Activated CD4-positive, CD25-positive, alpha-beta regulatory T cell treated with anti-CD3 and anti-CD28 coated beads, Interleukin-2, amount 50 U/mL, for 24 hours (primary cell): ENCODE measurements around the gene RIGI.
"Not testable (repeated sequence)": the region's sequence is repeated elsewhere in the genome, so short reads cannot be mapped to it uniquely, and the experiment has no call there.

Source experiments
- ATAC-seq, 2 donors: fragments of 150-1000 bp; cut with Tn5 transposase; one replicate each; pipeline ENCODE4 v1.10.0; 2021; ENCODE audit warnings: mild to moderate bottlenecking in 1 of 2, moderate library complexity in 1 of 2

Gene RIGI

DNA sequence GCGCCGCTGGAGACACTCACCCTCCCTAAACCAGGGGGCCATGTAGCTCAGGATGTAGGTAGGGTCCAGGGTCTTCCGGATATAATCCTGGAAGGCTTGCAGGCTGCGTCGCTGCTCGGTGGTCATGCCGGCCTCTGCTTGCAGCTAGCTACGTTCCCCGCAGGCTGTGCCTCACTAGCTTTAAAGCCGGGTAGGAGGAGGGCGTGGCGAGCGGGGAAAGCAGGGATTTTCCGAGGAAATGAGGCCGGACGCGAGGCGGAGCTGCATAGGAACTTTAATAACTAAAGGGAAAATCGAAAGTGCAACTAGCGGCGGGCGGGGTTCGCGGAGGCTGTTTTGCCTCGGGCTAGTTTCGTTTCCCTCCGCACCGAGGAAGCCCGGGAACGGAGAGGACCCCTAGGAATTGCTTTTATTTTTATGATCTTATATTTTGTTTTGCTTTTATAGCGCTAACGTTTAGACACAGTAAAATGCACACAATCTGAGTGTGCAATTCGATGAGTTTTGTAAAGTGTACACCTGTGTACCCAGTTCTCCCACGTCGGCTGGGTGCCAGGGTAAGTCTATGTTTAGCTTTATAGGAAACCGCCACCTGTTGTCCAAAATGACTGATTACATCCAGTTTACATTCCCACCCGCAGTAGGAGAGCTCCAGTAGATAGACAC, at the start of gene RIGI:
Gene RIGI, minus strand, starts transcription at position 156 of the 666 bp plus-strand sequence. Its CDS starts 30 bp downstream, at position 126.
- peak; percentile 66 to 74 for ATAC-seq

DNA sequence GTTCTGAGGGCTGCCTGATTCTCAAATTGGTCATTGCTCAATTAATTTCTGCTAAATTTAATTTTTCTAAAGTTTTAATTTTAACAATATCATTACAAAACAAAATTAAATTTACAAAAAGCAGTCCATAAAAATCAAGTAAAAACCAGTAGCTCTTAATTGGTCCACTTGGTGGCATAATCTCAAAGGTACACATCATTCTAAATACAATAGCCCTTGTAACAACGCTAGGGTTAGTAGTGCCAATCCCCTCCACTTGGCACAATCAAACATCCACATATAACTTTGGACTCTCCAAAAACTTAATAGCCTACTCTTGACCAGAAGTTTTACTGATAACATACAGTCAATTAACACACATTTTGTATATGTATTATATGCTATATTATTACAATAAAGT, 48.9 kb upstream of the RIGI start:
- no peak for ATAC-seq

- no peak for ATAC-seq
Measured at GRCh38 chr9:32573821-32574220, 47.8 kb upstream of the RIGI start.

DNA sequence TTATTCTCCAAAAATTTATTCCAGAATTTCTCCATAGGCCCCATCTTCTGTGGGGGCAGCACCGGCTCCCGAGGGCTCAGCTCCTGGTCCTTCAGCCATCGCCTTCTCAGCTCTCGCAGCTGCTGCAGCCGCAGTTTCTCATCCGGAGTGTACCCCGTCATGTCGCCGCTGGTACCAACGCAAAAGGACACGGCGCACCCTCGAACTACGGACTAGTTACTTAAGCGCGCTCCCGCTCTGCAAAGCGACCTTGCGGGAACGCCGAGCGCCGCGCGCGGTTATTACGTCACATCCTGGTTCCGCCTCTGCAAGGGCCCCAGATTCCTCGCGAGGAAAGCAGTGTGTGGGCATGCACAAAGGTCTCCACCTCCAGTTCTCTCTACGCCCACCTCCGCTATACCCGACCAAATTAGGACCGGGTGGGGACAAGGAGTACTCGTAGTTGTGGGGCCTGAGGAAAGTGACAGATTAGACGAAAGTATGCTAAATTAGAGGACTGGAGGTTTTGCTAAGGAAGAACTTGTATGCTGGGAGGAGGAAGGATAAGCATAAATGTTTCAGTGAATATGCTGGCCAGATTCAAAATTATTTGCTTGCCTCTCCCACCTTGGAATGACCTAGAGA, 47.0 kb upstream of the RIGI start, which contains the start of gene NDUFB6:
Gene NDUFB6, minus strand, starts transcription at position 260 of the 624 bp plus-strand sequence. Its CDS starts 99 bp downstream, at position 161.
- peak; percentile 82 for ATAC-seq

DNA sequence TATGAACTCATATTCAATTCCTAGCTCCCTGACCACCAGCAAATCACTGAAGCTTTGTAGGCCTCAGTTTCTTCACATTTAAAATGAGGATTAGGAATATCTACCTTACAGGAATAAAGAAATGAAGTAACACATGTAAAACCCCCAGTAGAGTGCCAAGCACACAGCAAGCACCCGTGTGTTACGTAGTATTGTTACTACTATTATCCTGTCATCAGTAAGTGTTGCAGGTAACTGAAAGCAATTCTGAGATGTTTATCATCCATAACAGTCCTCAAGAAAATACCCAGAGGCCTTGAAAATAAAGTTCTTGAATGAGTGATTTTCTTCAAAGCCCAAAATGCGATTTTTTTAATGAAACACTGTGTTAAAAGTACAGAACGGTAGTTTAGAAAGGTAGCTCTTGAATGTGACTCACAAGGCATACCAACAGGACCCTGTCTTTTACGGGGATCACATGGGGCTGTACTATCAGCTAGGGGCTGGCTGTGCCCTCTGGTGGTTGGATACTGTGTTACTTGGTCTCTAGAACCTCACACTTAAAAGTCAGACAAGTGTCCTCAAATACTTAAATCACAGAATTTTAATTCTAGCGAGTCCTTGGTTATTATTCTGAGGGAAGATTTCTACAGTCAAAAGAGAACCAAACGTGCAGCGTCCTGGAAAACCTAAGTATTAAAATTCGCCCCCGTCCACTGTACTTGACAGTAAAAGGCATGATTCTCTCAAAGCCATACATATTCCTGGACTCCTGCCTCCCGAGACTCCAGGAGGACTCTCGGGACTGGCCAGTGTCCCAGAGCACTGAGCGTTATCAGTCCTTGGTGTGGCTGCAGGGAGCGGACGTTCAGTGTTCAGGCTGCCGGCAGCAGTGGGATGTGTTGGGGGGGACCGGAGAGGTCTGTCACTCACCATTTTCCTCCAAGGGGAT, 46.2 kb upstream of the RIGI start:
- peak; percentile 92 for ATAC-seq

GRCh38 chr9:32570262-32570661, 44.3 kb upstream of the RIGI start:
- ATAC-seq: no peak

DNA sequence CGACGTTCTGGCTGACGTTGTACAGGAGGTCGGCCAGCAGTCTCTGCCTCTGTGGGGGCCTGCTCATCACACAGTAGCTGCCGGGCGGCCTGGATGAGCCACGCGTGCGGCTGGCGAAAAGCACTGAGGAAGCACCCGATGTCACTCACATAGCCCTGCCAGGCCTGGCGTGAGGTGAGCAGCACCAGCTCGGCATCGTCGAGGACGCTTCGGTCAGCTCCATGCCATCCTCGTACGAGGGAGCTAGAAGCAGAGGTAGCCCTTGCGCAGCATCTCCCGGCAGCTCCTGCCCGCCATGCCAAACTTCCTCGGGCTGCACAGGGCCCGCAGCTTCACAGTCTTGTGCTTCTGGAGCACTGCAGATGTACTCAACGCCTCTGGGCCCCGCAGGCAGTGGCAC, 40.8 kb upstream of the RIGI start:
- ATAC-seq: no peak

GRCh38 chr9:32565967-32566366, 40.0 kb upstream of the RIGI start:
- ATAC-seq: no peak

DNA sequence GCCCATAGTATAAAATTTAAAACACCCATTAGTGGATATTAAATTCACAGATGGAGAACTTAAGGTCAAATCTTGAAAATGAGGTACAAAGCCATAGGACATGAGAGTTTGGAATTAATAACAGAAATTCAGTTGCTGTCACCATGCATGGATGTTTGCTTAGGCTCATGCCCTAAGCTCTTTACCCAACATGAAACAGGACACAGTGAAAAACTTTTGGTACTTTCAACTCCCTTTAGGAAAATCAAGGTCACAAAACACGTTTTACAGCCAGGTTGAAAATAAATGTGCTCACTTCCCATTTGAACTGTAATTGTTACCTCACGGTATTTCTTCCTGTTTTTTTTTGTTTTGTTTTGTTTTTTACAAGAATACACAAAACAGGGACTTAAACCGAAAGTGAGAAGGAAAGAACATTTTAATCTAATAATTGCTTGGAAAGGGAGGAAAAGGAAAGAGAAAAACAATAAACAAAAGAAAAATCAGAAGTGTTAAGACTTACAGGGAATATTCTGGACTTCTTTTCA, 32.5 kb upstream of the RIGI start:
- ATAC-seq: no peak

DNA sequence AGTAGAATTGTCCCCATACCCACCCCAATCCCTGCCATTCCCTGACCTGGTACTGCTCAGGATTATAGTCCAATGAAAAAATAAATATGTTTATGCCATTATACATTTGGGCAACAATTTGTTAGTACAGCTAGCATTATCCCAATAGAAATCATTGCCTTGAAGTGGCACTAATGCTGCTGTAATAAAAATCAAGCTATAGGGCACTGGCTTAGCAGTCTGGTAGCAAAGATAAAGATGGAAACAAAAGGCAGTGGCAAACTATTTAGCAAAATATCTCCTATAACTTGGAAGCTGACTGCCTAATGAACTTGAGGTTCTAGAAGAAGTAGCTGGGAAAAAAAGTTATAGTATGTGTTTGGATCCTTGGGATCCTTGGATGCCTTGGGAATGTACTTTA, 28.6 kb upstream of the RIGI start:
- no peak for ATAC-seq

DNA sequence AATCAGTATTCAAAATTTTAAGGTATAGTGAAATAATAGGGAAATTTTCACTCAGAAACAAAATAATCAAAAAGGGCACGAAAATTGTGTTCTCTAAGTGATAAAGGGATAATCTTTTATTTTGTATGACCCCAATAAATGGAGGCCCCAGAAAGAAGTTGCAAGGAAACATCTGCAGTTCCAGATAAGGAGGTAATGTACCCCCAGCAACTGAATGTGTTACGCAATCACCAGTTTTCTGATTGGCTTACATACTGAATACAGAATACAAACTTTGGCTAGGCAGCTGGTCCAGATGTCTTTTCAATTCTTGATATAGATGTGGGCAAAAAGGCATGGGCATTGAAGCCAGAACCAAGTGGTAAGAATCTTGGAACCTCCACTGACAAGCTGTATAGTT, 28.1 kb upstream of the RIGI start:
- no peak for ATAC-seq

- peak; percentile 77 for ATAC-seq
Measured at GRCh38 chr9:32552172-32552872, 26.3 kb upstream of the RIGI start, which contains the start of the genes SMIM27 and TOPORS. Gene SMIM27 (plus strand): TSS chr9:32552327. CDS start chr9:32552435, 108 bp downstream. Gene TOPORS (minus strand): TSS chr9:32552586. CDS start chr9:32552436, 150 bp downstream.

DNA sequence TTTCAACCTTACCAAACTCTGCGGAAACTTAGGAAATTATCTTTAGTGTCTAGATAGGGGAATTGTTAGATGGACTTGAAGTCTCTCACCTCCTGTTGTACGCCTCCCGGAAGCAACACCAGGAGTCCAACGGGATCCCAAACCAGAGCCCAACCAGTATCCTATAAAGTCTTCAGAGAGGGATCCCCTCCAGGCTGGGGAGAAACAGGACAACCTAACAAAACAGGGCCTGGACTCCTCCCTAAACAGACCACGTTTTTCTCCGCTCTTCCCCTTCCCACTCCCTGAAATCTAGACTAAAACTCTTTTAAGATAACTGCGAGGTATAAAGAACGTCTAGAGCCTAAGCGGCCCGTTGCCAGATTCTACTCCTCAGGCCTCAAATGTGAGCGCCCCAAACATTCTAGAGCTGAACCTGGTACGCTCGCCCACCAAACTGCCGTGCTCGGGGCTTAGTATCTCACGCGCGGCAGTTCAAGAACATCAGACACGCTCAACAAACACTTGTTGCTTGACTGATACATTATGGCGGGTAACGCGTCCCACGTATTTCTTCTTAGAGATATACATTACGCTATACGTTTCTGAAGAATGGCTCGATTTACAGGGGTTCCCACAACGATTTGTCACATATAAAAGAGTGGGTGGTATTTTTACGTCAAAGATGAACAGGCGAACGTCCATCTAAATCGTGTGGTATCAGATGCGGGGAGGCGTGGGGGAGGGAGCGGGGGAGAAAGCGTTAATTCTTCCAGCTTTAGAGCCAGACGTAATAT, 25.5 kb upstream of the RIGI start:
- ATAC-seq: peak; percentile 41 to 50

GRCh38 chr9:32550562-32551275, 24.7 kb upstream of the RIGI start:
- peak; percentile 68 to 70 for ATAC-seq

GRCh38 chr9:32550150-32550561, 24.2 kb upstream of the RIGI start:
- no peak for ATAC-seq

- ATAC-seq: not testable (repeated sequence)
Measured at GRCh38 chr9:32548213-32548612, 22.2 kb upstream of the RIGI start.

GRCh38 chr9:32545884-32546283, 19.9 kb upstream of the RIGI start:
- ATAC-seq: no peak

GRCh38 chr9:32543047-32543446, 17.1 kb upstream of the RIGI start:
- ATAC-seq: no peak

DNA sequence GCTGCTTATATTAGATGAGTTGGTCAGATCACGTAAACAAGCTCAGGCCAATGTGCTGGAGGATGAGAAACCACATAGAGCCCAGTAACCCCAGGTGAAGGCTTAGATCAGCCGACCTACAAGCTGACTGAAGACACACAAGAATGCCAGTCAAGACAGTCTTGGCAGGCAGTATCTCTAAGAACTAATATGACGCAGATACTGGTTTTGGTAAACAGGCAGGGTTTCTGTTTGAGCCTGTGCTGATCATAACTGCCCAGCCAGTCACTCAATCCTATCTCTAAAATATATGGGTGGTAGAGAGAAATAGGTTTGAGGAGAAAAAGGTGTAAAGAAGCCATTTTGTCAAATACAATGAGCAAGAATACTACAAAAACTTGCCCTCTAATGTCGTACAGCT, 7.8 kb upstream of the RIGI start:
- ATAC-seq: no peak

GRCh38 chr9:32533336-32533735, 7.3 kb upstream of the RIGI start:
- no peak for ATAC-seq

DNA sequence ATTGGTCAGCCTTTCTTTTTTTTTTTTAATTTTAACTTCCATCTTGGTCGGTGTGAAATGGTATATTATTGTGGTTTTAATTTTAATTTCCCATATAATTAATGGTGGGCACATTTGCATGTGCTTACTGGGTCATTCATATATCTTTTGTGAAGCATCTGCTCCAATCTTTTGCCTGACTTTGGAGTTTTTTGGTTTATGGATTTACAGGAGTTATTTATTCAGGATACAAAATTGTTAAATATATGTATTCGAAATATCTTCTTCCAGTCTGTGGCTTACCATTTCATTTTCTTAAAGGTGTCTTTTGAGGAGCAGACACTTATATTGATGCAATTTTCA, 682 bp upstream of the RIGI start:
- no peak for ATAC-seq
